Stimulated activated CD4-positive, alpha-beta T cell treated with anti-CD3 and anti-CD28 coated beads, Interleukin-12 subunit alpha, Interleukin-12 subunit beta, amount 100 ng/mL, for 24 hours (primary cell): Measurements from ENCODE around the gene PIGZ.

Experiments used
- DNase-seq, 2 experiments: peaks; one replicate each; pipeline ENCODE4 v3.0.0-alpha.2; 2020; ENCODE audit warnings: low read depth in 2 of 2

The PIGZ gene, protein sequence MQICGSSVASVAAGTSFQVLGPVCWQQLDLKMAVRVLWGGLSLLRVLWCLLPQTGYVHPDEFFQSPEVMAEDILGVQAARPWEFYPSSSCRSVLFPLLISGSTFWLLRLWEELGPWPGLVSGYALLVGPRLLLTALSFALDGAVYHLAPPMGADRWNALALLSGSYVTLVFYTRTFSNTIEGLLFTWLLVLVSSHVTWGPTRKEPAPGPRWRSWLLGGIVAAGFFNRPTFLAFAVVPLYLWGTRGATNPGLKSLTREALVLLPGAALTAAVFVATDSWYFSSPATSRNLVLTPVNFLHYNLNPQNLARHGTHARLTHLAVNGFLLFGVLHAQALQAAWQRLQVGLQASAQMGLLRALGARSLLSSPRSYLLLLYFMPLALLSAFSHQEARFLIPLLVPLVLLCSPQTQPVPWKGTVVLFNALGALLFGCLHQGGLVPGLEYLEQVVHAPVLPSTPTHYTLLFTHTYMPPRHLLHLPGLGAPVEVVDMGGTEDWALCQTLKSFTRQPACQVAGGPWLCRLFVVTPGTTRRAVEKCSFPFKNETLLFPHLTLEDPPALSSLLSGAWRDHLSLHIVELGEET

DNA sequence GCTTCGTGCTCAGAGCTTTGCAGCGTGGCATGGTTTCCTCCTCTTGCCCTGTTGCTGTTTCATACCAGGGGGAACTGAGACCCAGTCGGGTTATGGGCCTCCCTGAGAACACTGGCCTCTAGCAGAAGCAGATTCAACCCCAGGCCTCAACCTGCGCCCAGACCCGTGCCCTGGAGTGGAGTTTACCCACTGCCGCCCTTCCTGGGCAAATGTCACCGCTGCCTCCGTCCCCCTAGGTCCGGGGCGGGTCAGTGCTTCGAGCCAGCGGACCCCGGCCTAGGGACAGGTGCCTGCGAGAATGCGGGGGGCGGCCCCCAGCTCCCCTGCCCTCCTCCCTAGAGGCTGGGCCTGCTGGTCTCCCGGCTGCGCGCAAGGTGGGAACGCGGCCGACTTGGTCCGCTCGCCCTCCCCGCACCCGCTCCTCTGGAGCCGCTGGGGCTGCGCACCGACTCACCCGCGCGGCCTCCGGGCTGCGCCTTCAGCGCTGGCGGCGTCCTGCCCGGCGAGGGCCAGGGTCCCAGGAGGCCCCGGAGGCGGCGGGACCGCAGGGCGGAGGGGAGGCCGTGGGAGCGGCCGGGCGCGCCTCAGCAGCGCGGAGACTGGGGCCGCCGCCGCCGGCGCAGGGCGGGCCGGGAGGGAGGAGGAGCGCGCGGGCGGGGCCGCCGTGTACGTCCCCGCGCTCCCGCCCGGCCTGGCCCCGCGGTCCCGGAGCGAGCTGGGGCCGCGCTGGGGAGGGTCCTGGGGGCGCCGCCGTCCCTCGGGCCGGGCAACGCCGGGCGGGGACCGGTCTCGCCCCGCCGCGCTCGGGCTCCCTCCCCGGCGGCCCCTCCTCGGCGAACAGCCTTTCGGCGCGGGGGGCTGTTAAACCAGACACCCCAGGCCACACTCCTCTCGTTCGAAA is at the start of gene PIGZ:
Gene PIGZ, minus strand, starts transcription at position 601 of the 901 bp plus-strand sequence. CDS start 16,802 bp downstream, outside the sequence.
- peak in 1 of 2 experiments; percentile 22 for DNase-seq

DNA sequence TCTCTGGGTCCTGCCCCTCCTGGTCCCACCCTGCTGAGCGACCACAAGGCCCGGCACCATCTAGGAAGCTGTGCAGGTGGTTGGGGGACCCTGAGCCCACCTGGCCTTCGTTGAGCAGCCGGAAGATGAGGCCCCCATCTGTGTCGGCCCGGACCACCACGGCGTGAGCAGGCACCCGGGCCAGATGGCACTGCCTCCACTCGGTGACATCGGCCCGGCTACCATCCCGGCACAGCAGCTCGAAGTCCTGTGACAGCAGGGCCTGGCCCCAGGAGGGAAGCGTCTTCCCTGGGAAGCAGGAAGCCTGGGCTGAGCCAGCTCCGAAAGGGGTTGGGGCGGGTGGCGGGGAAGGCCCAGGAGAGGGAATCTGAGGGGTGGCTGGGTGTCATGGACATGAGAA is 48.4 kb upstream of the PIGZ start:
- no peak for DNase-seq

DNA sequence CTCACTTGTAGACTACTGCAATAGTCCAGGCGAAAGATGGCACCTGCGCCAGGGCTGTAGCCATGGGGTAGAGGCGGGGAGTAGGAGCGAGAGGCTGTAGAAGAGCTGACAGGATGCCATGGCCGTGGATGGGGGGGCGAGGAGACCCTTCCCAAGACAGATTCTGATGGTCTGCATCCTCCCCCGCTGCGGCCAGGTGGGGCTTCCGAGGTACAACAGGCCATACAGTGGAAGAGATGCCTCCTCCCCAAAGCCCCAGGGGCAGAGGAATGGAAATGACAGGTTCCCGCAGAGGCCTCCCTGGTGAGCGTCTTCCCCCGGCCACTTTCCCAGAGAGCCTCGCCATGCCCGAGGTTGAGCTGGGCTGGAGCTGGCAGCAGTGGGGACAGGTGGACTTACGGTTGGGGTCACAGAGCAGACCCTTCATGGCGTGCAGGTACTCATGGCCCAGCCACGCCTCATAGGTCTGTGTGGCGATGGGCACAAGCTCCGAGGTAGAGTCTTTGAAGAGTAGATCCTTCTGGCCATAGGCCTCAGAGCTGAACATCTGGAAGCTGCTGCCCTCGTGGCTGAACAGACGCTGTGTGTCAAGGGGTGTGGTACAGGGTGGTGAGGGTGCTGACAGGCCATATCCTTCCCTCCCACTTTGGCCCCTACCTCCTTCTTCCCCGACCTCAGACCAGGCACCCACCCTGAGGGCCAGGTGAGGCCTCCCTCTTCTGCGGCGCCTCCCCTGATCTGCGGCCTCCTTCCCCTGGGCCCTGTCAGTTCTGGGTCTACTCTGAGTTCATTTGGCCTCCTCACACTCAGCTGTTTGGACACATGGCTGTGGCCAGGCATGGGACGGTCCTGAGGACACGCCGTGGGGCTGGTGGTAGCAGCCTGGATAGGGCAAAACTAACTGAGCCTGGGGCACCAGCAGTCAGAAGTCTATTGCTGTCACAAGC is 47.4 kb upstream of the PIGZ start:
- DNase-seq, result no peak

DNA sequence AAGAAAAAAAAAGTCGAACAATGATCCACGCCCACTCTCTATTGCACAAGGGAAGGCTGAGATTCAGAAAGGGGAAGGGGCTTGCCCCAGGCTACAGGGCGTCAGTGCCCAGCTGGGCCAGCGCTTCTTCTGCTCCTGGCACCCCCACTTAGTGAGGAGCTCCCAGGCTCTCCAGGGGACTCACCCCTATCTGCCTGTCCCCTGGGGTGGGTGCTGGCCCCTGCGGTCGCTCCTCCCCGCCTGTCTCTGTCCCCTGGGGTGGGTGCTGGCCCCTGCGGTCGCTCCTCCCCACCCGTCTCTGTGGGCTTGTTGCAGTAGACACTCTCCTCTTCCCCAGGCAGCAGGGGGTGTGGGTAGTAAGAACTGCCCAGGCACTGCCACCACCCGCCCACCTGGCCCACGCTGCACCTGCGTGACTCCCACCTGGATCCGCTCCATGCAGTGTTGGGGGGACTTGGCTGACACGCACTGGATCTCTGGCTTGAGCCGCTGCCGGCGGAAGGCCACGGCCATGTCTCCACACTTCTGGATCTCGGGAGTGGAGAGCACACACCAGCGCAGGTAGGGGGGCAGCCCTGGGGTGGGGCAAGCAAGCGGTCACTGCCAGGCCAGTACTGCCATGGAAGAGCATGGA is 46.4 kb upstream of the PIGZ start:
- no peak for DNase-seq

DNA sequence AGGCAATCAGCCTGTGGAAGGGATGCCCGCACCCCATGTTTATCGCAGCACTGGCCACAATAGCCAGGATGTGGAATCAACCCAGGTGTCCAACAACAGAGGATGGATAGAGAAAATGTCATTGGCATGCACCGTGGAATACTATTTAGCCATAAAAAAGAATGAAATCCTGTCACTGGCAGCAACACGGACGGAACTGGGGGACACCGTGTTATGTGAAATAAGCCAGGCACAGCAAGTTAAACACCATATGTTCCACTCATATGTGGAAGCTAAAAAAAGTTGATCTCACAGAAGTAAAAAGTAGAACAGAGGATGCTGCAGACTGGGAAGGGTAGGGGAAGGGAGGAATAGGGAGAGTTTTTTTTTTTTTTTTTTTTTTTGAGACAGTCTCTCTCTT is 45.4 kb upstream of the PIGZ start:
- no peak for DNase-seq

DNA sequence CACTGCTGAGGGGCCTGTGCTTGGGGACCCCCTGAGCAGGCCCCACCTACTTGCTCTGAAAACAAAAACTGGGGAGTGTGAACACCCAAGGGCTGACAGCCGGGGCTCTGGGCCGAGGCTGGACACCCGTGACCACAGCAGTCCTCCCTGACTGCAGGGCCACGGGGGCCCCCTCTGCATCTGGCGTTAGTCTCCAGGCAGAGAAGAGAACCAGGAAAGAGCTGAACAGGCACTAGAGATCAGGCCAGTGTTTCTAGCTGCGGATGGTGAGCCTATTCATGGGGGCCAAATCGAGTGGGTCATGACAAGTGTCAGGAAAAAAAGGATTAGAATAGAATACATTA is 43.9 kb upstream of the PIGZ start:
- DNase-seq, result no peak

DNA sequence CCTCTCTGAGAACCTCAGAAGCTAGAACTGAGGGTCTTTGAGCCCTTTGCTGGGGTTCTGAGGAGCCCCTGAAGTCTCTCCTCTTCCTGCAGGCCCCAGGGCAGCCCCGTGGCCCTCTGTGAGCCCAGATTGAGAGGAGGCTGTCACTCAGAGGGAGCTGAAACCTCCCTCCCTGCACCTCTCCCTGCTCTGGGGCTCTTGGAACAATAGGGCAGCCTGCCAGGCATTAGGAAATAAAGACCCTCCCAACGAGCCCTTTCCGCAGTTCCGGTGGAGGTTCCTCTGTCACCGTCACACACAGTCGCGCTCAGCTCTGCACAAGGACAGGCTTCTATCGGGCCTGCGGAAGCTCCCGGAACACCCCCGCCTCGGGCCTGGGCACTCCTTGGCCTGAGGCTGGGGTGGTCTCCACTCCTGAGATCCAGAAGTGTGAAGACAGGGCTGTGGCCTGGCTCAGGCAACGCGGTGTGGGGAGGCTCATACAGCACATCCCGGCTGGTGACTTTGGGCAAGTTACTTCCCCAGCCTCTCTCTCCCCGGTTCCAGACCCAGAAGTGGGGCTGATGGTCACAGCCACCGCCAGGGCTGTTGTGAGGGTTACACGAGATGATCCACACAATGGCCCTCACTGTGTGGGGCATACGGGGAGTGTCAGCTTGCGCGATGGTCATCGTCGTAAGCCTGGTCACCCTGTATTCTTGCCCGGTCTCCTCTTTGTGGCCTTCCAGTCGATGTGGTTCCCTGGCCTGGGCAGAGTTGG is 43.3 kb upstream of the PIGZ start:
- DNase-seq, result no peak

DNA sequence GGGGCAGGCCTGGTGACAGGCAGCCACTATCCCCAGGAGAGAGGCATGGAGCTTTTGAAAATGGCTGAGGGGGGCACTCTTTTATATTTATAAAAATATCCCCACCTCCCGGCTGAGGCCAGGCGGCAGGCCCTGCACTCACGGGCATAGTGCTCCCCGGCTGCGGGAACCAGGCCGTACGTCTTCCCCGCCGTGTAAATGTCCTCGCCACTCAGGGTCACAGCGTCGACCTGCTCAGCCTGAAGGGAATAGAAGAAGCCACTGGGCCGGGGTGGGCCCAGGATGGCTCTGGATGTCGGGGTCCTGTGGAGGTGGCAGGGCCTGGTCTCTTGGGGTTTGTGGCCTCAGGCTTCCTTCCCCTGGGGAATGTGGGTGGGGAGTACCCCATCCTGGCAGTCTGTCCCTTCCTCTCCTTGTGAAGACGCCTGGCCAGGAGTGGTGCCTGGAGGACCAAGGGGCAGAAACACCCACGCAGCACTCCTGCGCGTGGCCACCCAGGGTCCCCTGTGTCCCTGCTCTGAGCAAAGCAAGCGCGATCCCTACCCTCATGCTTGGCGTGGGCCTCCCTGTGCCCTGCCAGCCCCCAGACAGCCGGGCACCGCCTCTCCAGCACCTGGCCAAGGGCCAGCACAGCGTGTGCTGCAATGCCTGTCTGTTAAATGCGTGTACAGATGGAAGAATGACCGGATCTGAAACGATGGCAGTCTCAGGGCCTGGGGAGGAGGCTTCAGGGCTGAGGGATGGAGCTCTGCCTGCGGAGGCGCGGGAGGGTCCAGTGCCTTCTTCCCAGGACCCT is 42.1 kb upstream of the PIGZ start:
- no peak for DNase-seq

DNA sequence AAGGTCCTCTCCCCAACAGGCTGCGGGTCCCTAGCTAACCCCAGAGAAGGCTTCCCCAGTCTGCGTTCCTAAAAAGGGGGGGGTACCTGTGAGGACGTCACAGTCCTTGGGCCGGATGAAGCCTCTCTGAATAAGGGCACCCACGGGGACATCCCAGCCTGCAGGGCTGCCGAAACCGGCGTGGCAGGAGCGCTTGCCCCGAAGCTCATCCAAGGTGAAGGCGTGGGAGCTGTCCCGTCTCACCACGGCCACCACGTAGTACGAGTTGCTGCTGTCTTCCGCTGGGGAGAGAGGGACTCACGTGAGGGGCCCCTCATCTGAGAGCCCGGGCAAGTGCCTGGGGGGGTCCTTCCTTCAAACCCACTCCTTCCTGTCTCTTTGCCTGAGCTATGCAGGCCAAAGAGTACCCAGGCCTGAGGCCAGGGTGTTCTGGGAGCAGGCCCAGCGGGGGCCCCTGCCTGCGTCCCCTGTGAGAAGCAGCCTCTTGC is 40.9 kb upstream of the PIGZ start:
- DNase-seq, result no peak

DNA sequence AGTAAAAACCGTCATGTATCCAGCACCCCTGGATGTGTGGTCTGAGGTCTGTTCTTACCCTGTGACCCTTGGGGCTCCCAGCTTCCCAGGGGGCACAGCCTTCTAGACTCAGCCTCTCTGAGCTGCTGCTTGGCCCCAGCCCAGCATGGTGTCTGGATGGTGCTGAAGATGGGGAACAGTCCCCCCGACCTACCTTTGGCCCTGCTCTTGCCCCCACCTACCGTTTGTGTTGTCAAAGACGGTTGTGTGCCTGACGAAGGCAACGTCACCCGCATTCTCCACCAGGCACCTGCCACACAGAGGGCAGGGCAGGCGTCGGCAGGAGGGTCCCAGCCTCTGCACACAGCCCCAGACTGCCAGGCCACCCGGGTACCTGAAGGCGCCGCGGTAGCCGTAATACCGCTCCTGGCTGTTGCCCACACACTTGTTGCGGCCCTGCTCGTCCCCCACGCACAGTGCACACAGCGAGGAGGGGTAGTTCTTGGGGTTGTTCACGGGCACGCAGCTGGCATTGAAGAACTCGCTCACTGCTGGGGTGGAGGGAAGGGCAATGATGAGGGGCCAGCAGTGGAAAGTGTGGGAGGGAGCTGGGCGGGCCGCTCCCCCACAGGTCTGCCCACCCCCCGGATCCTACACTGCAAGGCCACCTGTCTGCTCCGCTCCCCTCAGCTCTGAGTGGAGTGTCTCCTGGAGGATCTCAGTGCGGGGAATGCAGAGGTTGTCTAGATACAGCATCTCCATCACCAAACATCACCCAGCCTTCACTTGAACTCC is 40.0 kb upstream of the PIGZ start:
- DNase-seq, result no peak

DNA sequence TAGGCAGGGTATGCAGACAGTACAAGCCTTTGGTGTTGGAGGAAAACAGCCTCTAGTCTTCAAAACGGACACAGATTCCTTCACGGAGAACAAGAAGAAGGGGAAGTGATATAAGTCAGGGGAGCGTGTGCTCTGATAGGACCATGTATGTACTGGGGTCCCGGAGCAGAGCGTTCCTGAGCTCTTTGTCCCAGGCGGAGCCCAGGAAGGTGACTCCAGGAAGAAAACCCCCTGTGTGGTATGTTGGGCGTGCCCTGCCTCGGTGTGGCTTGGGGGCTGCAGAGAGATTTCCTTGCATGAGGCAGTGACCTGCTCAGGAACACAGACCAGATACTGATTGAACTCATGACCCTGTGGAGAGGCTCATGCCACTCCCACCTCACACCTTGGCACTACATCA is 39.3 kb upstream of the PIGZ start:
- DNase-seq, result no peak

DNA sequence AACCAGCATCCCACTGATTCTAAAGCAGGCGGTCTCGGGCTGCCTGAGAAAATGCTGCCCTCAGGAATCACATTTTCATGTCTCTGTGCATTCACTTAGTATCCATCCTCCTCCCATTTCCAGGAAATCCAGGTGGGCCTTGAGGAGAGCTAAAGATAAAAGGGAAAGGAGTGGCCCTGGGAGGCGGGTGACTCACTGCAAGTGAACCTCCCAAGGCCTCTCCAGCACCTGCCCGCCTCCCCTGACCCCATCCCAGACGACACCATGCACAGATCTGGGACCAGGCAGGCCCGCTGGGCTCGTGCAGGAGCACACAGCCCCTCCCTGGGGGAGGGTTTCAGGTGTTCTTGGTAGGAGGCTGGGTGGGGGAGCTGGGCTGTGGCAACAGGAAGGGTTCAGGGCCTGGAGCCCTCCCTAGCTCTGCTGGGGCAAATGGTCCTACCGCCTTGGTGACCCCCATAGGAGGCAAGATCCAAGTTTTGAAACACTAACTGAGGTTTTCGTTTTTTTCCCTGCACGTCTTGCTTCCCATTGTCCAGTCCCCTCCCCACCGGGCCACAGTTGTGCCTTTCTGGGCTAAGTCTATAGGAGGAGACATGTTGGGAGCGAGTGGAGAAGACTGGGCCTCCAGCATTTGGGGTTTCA is 38.8 kb upstream of the PIGZ start:
- DNase-seq, result no peak

DNA sequence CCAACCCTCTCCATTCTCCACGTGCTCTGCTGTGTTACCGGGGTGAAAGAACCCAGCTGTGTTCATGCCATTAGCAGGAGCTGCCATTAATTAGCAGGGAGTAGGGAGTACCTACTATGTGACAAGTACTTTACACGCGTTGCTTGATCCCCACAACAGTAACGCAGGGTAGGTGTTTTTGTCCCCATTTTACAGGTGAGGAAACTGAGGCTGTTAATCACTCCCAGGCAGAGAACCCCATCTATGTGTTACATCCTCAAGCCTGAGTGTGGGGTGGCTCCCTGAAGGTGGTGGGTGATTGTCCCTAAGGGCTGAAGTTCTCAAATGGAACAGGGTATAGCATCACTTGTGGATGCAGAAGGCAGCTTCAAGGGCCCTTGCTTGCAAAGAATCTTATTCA is 38.2 kb upstream of the PIGZ start:
- DNase-seq, result no peak

DNA sequence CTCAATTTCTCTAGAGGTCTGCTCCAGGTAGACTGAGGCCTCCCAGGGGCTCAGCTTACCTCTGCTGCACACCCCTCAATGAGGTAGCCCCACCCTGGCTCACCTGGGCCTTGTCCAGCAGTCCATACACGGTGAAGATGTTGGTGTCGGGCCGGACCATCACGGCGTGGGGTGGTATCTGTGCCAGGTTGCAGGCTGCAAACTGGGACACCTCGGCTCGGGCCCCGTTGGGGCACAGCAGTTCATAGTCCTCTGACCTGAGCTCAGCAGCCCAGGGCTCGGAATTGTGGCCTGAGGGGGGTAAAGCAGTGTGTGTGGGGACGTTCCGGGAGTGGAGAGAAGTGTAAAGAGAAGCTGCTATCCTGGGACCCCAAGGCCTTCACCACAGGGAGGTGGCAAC is 37.8 kb upstream of the PIGZ start:
- DNase-seq, result no peak

DNA sequence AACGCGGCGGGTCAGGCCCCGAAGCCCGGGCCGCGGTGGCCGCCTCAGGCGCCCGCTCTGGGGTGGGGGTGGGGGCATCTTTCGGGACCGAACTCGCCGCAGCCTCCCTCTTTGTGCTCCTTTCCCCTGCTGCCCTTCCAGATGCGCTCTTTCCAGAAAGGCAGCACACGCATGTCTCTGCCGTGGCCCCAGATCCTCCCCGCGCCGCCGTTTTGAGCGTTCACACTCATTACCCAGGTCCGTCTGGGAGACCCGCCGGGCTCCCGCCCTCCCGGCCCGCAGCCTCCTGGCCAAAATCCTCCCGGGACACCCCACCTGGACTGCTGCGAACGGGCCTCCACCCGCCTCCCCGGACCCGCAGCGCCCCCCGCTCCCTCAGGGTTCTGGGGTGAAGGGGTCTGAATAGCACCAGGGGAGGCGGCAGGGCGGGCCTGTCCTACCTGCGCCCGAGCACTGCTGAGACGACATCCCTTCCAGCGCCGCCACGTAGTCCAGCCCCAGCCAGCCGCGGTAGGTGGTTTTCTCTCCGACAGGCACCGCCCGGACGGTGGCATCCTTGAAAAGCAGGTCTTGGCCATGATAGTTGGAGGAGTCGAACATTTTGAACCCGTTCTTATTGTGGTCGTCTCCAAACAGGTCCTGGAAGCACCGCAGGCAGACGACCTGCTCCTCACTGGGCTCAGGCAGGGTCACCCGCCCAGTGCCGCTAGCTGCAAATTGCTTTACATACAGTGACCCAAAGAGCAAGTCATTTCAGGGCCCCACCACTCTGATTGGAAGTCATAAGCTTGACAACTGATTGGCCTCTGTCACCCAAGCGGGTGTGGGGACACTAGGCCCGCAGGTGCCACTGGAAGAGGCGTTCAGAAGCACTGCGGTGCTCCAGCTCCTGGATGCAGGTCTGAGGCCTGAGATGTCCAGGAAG is 35.1 kb upstream of the PIGZ start:
- no peak for DNase-seq

DNA sequence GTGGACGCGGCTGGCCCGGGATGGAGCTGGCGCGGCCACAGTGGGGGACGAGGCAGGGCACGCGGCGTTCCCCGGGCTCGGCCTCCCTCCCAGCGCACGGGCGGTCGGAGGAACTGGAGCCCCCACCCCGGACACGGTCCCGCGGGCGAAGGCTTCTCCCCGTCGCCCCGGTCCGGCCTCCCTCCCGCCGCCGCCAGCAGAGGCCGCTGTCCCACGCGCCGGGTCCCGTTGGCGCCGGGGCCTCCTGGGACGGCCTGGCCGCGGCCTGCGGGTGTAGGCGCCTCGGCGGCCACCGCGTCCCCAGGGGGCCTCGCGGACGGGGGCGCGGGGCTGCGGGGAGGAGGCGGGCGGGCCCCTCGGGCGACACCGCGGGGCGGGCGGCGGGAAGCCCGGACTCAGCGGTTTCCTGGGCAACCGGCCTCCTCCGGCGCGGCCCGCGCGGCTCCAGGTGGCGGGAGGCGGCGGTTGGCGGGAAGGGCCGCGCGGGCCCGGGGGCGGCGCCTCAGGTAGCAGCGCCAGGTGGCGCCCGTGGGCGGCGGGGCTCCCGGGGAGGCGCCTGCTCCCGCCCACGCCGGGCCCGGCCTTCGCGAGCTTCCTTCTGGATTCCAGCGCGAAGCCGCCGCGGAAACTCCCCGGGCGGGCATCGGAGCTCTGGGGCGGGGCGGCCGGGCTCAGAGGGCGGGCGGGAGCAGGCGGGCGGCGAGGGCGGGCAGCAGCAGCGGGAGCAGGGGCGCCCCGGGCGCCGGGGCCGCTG is 34.2 kb upstream of the PIGZ start:
- peak; percentile 65 to 84 for DNase-seq
